Measurements from ENCODE around the gene CLCNKA. TPM values are rescaled to one million over a fixed set of nuclear protein-coding genes. Genes with fewer than 3 reads are reported as not detected.
A peak's percentile ranks its signal among the peaks of the same experiment; 100 is the strongest.
"Not testable (repeated sequence)": the region's sequence is repeated elsewhere in the genome, so short reads cannot be mapped to it uniquely, and the experiment has no call there.

The CLCNKA gene
- total and polyA plus RNA-seq, 12 donors: 0.18 to 52.5 (median 2.1) TPM

DNA sequence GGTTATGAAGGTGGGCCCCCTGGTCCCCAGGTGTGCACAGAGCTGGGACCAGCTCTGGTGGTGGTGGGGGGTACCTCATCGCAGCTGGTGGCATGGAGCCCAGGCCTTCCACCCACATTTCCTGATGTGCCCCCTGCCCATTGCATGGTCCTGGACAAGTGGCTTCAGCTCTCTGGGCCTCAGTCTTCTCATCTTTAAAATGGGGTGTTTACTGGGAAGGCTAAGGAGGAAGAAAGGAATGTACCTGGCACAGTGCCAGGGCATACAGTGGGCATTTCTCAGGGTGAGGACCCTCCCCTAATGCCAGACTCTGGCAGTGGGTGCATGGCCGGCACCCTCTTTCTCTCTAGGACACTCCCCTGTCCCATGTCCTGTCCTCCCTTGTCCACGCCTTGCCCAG is 29.2 kb downstream of the CLCNKA start:
- H3K4me1 ChIP-seq (replicated peaks in 1 of 2): peaks cover 0 to 5% of the 10 kb centered on the region in 2 donors
- no peak for DNase-seq
- H3K27ac ChIP-seq: no peak overlapping the region
- H3K36me3 ChIP-seq (replicated peaks in 1 of 2): no peaks in the 10 kb centered on the region
- H3K9me3 ChIP-seq (replicated peaks in 1 of 3): no peaks in the 10 kb centered on the region
- intact Hi-C loops (cut with DNase I): loop anchor here in 1 of 2 donors (10.0 kb wide), 1 partner anchor 46 kb away; the partner anchor contains the start of gene SRARP
- no peak for TF ChIP-seq POLR2A (IDR thresholded peaks at IDR 0.05)
- TF ChIP-seq, protein P1, sequence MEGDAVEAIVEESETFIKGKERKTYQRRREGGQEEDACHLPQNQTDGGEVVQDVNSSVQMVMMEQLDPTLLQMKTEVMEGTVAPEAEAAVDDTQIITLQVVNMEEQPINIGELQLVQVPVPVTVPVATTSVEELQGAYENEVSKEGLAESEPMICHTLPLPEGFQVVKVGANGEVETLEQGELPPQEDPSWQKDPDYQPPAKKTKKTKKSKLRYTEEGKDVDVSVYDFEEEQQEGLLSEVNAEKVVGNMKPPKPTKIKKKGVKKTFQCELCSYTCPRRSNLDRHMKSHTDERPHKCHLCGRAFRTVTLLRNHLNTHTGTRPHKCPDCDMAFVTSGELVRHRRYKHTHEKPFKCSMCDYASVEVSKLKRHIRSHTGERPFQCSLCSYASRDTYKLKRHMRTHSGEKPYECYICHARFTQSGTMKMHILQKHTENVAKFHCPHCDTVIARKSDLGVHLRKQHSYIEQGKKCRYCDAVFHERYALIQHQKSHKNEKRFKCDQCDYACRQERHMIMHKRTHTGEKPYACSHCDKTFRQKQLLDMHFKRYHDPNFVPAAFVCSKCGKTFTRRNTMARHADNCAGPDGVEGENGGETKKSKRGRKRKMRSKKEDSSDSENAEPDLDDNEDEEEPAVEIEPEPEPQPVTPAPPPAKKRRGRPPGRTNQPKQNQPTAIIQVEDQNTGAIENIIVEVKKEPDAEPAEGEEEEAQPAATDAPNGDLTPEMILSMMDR (IDR thresholded peaks at IDR 0.05): no peak
- H3K4me3 ChIP-seq: no peak overlapping the region
- WGBS, 4 donors: 75 to 93% (median 88%) methylated on average over 2 to 3 of the region's 3 CpGs
- H3K27me3 ChIP-seq: no peaks in the 10 kb centered on the region

DNA sequence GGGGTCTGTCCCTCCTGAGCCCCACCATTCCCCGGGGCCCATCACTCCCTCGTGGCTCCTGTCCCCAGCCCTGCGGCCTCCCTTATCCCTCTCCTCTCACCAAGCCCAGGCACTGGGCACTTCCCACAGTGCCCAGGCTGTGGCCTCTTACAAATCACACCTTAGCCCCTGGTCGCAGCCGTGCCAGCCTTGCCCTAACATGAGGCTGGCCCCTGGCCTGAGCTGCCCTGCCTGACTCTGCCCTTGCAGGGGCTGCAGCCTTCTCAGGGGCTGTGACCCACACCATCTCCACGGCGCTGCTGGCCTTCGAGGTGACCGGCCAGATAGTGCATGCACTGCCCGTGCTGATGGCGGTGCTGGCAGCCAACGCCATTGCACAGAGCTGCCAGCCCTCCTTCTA is 30.1 kb downstream of the CLCNKA start:
- not testable (repeated sequence) for H3K9me3 ChIP-seq (replicated peaks in 1 of 3); H3K4me1 ChIP-seq (replicated peaks in 1 of 2); H3K27me3 ChIP-seq; H3K27ac ChIP-seq; H3K36me3 ChIP-seq (replicated peaks in 1 of 2); H3K4me3 ChIP-seq
- peak in 1 of 7 donors; percentile 30 for DNase-seq
- 67 to 76% (median 73%) methylated on average over 5 to 12 of the region's 12 CpGs; no CpG with 5 or more reads in 1 of the 4 donors for WGBS, 4 donors
- intact Hi-C loops (cut with DNase I): loop anchor here in 1 of 2 donors (10.0 kb wide), 1 partner anchor 47 kb away; the partner anchor contains the start of gene SRARP

DNA sequence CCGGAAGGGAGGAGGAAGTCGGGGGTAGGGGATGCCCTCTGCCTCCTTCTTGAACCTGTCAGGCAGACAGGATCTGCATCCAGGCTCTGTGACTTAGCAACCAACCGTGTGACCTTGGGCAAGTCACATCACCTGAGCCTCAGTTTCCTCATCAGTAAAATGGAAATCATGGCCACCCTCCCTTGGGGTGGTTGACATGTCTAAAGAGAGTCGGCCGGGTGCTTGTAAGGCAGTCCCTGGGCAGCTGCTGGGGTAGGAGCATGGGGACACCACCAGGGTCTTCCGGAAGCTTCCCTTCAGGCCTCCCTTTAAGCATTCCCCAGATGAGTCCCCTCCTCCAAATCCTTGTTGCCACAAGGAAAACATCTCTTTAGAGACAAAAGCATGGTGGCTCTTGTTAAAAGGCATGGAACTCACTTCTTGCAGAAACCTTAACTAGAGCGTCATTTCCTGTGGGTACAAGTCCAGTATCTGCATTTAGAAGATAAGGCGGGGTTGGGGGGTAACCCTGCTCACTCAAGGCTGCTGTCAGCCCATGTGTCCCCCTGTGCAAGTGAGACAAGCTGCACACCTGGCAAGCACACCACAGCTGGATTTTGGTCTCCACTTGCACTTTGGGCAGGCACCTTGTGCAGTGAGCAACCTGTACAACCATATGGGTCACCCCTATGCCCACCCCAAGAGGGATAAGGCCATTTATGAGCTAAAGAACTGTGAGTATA is 32.1 kb downstream of the CLCNKA start:
- Histone ChIP-seq H3K27ac (no peak overlapping the region), H3K9me3 (replicated peaks in 1 of 3) (no peaks in the 10 kb centered on the region), H3K4me1 (replicated peaks in 1 of 2) (peaks cover 0 to 5% of the 10 kb centered on the region in 2 donors), H3K27me3 (no peaks in the 10 kb centered on the region), H3K36me3 (replicated peaks in 1 of 2) (no peaks in the 10 kb centered on the region), H3K4me3 (no peak overlapping the region)
- DNase-seq: no peak
- TF ChIP-seq, protein P1 (IDR thresholded peaks at IDR 0.05): no peak
- no peak for TF ChIP-seq POLR2A (IDR thresholded peaks at IDR 0.05)
- WGBS, 4 donors: 64 to 88% (median 78%) methylated on average over 2 to 8 of the region's 8 CpGs
- intact Hi-C loops (cut with DNase I): loop anchor here in 1 of 2 donors (10.0 kb wide), 1 partner anchor 49 kb away; the partner anchor contains the start of gene SRARP

DNA sequence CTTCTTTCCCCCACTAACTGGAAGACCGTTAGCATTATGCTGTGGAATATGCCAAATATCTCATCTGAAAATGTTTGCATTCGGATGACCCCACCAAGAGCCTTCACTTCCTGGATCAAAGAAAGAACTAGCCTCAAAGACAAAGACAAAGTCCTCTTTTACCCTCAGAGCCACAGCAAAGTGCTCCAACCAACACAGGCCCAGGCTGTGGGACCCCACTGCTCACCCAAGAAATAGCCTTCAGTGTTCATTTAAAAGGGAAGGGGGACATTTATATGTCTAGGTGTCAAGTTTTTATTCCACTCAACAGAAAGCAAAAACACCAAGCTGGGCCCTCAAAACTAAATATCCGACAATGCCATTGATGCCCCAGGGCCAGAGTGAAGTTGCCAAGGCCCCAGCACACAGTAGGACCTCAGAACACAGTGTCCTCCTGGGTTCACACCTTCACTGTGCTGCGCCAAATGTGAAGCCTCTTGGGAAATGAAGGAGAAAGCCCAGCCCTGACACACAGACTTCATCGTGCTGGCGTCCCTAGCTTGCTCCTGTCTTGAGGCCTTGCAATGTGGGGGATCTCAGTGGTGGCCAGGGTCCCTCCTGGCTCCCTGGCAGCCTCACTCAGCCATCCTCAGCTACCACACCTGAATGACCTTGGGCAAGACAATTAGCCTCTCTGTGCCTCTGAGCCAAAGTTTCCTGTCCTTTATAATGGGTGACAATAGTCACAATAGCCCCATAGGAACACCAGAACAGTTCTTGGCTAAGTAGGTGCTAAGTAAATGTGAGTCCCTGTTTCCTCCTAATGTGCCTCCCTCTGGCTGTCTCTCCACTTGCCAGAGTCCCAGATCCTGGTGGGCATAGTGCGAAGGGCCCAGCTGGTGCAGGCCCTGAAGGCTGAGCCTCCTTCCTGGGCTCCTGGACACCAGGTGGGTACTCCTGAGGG is 33.0 kb downstream of the CLCNKA start:
- 82 to 91% (median 86%) methylated on average over 6 to 7 of the region's 7 CpGs for WGBS, 4 donors
- Histone ChIP-seq H3K4me1 (replicated peaks in 1 of 2) (peaks cover 0 to 5% of the 10 kb centered on the region in 2 donors), H3K9me3 (replicated peaks in 1 of 3) (no peaks in the 10 kb centered on the region), H3K27ac (no peak overlapping the region), H3K36me3 (replicated peaks in 1 of 2) (no peaks in the 10 kb centered on the region), H3K4me3 (no peak overlapping the region), H3K27me3 (no peaks in the 10 kb centered on the region)
- intact Hi-C loops (cut with DNase I): loop anchor here (5.0 to 10.0 kb wide), 2 partner anchors 43 to 50 kb away; partner anchors contain the start of gene SRARP (in 1 of the 2)
- DNase-seq: no peak
- TF ChIP-seq POLR2A (IDR thresholded peaks at IDR 0.05): no peak
- TF ChIP-seq, protein P1 (IDR thresholded peaks at IDR 0.05): no peak

Measured in adrenal gland (tissue), 12 donors.